ENCODE measurements around the gene BCL2L14.
"Not testable (repeated sequence)": the region's sequence is repeated elsewhere in the genome, so short reads cannot be mapped to it uniquely, and the experiment has no call there.

Gene BCL2L14

DNA sequence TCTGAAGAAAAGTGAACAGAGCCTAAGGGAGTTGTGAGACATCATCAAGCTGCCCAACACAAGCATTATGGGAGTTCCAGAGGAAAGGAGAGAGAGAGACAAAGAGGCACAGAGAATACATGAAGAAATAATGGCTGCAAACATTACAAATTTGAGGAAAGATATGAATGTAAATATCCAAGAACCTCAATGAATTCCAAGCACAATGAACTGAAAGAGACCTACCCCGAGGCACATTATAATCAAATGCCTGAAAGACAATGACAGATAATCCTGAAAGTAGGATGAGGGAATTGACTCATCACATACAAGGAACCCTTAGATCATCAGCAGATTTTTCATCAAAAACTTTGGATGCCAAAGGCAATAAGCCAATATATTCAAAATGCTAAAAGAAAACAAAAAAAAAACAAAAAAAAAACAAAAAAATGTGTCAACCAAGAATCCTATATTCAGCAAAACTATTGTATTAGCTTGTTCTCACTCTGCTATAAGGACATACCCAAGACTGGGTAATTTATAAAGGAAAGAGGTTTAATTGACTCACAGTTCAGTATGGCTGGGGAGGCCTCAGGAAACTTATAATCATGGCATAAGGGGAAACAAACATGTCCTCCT lies 37.8 kb downstream of the BCL2L14 start:
- DNase-seq (ENCODE audit: low spot score), result no peak

DNA sequence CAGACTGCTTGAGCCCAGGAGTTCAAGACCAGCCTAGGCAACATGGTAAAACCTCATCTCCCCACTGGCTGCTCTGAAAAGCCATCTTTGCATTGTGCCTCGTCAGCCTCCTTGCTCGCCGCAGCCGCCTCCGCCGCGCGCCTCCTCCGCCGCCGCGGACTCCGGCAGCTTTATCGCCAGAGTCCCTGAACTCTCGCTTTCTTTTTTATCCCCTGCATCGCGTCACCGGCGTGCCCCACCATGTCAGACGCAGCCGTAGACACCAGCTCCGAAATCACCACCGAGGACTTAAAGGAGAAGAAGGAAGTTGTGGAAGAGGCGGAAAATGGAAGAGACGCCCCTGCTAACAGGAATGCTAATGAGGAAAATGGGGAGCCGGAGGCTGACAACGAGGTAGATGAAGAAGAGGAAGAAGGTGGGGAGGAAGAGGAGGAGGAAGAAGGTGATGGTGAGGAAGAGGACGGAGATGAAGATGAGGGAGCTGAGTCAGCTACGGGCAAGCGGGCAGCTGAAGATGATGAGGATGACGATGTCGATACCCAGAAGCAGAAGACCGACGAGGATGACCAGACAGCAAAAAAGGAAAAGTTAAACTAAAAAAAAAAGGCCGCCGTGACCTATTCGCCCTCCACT lies 40.3 kb downstream of the BCL2L14 start:
- DNase-seq (ENCODE audit: low spot score), result not testable (repeated sequence)

DNA sequence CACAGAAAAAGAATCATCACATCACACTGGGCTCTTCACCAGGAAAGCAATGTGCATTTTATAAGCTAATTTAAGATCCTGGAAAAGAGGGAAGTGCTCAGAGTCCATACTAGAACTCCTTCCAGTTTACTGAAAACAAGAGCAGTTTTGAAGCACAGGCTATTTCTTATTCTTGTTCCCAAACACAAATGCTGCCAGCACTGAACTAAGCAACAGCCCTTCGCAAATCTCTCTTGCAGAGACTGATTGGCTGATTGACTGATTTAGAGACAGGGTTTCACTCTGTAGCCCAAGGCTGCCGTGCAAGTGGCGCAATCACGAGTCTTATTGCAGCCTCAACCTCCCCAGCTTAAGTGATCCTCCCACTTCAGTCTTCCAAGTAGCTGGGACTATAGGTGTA lies 44.8 kb downstream of the BCL2L14 start:
- DNase-seq (ENCODE audit: low spot score), result no peak

DNA sequence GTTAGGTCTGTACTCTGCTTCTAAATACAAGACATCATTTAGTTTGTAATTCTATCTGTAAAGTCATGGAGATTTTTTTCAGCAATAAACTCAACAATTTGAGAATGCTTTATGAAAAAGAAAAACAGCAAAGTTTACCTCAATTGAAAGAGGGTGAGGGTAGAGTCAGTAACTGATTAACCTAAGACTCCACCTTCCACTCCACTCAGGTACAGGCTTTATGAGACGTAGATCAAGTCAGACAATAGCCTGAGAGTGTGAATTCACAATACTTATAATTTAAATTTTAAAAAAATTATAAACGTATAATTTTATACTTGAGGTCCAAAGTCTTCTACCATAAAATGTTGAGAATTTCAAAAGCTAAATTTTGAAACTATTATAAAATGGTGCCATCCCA lies 45.9 kb downstream of the BCL2L14 start:
- DNase-seq (ENCODE audit: low spot score), result no peak

DNA sequence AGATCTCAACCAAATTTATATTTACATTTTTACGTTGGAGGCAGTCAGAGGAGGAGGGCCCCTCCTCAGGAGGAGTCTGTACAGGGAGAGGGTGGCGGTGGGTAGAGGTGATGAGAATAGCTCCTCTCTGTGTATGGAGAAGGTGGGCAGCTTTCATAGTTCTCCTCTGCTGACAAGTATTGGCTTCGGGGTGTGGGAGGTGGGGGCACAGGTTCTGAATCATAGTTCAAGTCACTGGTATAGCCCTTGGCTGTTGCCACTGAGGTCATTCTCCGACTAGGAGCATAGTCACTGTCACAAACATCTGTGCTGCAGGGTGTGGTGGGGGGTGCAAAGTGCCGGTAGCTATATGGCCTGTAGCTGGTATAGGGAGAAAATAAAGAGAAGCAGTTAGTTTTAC lies 50.3 kb downstream of the BCL2L14 start:
- DNase-seq (ENCODE audit: low spot score), result no peak

DNA sequence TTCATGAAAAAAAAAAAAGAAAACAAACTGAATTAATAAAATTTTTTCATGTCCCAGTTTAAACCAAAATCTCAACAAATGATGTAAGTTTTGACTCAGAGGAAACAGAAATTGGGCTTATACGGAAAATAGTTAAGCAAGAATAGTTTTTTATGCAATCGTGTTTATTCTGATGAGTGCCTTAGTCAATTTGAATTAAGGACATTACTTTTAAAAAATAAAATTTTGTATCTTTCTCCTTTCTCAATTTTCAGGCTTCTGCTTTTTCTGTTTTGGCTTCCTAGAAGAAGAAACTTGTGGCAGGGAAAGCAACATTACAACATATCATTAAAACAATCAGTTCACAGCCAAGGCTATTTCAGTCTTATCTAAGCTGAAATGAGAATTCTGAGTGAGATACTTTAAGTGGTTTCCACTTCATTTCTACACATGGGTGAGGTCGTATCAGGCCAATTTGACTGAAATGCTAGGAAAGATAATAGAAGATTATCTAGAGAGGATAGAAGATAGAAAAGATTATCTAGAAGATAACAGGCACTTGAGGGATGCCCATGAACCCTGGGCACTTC lies 52.4 kb downstream of the BCL2L14 start:
- DNase-seq (ENCODE audit: low spot score), result no peak

DNA sequence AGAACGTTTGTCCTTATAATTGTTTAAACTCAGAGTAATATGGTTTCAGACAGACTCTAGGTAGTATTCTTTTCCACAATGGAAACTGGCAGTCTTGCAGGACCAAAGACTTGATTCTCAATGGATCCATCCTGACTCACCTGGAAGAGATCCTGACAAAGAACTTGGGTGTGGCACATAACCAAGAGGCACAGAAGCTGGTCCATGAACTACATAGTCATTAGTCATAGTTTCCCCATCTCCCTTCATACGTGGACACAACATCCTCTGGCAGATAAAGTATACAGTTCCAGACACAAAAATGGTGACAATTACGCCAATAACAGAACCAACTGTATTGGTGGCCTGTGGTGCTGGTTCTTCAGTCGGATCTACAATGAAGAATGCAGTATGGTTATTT lies 55.8 kb downstream of the BCL2L14 start:
- no peak for DNase-seq (ENCODE audit: low spot score)

DNA sequence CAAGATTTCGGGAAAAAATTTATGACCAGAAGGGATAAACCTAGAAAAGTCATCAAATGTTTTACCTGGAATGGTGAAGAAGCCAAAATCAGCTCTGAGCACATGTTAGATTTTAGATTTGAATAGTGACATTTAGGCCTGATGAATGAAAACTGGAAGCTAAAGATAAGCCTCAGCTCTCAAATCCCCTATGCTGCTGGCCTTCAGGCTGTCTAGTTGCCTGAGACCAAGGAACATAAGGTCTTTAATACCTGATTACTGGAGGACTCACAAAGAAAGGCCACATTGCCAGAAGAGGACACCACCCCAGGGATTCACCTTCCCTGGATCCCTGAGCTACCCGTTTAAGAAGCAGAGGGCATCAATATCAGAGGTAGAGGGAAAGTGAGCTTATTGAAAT lies 56.6 kb downstream of the BCL2L14 start:
- no peak for DNase-seq (ENCODE audit: low spot score)

DNA sequence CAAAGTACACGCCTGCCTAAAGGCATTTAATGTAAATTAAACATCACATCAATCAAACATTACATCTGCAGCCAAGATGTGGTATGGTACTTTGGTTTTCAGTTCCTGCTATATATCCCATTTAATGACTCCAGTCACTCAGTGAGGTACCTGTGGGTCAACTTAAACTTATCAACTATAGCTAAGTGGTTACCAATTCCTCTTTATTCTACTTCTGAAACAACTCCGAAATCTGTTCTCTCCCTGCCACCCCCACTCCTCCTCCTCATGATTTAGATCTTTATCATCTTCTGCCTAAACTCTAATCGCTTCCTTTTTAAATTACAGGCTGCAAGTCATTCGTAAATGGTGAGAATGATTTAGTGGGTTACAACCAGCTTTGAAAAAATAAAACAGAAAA lies 57.9 kb downstream of the BCL2L14 start:
- DNase-seq (ENCODE audit: low spot score), result no peak

DNA sequence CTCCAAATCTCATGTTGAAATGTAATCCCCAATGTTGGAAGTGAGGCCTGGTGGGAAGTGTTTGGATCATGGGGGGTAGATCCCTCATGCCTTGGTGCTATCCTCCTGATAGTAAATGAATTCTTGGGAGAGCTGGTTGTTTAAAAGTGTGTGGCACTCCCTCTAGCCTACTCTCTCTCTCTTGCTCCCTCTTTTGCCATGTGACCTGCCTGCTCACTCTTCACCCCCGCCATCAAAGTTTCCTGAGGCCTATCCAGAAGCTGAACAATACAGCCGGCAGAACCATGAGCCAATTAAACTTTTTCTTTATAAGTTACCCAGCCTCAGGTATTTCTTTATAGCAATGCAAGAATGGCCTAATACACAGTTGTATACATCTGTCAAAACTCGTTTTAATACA lies 62.5 kb downstream of the BCL2L14 start:
- no peak for DNase-seq (ENCODE audit: low spot score)

DNA sequence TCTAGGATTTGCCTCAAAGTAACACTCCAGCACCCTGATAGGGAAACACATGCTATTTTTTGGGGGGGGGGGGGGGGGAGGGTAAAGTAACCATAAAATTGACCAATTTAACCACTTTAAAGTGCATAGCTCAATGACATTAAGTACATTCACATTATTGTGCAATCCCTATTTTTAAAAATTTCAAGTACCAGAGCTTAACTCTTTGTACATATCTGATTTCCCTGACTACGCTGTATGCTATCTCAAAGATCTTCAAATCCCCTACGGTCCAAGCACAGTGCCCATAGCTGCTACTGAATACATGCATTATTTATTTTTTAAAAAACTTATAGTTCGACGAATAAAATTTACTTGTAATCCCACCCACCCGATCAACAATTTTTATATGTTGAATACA lies 63.0 kb downstream of the BCL2L14 start:
- no peak for DNase-seq (ENCODE audit: low spot score)

DNA sequence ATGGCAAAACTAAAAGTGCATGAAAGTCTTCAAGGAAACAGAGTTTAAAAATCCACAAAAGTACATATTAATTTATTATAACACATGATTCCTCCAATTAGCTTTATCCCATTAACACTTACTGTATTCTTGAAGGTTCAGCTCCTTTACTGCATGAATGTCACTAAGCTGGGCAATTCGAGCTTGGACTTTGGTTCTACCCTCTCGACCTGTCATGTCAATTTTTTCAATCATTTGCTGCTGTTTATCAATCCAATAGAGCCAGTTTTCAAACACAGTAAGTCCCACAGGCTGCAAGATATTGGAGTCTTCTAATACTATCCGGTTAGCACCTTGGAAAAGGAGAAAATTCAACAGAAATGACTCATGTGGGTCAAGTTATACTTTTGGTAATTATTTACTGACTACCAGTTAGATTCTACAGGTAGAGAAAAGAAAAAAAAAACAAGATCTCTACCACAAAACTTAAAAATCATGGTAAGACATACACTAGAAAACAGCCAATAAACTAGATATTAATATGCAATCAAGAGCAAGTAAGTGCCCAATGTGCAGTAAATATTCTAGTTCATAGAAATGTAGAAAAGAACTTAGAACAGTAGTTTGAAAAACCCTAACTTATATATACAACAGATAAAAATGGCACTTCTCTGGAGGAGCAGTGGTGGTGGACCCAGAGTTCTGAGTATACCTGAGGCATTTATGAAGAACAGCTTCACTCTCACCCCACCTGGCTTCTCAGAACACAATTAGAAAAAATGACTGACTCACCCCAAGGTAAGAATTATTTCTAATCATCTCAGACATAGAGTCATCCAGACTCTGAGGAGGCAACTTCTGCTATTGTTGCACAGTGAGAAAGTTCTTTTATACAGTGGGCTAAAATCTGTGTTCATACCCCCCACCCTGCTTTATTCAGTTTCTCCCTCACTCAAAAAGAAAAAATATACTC lies 67.7 kb downstream of the BCL2L14 start:
- no peak for DNase-seq (ENCODE audit: low spot score)

DNA sequence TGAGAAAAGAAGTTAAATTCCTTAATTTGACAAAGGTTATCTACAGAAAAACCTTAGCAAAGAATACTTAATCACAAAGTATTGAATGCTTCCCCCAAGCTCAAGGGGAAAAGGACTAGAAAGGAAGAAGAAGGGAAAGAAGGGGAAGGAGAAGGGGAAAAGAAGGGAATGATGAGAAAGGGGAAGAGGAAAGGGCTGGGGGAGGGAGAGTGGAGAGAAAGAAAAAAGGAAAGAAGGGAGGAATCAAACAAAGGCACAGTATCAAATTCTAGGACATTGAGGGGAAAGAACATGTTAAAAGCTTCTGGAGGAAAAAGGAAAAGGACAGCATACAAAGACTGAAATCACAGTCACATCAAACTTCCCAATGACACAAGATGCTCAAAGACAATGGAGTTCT lies 70.3 kb downstream of the BCL2L14 start:
- no peak for DNase-seq (ENCODE audit: low spot score)

DNA sequence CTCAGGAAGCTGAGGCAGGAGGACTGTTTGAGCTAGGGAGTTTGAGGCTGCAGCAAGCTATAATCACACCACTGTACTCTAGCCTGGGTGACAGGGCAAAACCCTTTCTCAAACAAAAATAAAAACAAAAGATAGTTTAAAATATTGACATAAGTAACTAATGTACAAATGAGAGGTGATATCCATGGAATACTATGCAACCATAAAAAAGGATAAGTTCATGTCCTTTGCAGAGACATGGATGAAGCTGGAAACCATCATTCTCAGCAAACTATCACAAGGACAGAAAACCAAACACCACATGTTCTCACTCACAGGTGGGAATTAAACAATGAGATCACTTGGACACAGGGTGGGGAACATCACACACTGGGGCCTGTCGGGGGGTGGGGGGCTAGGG lies 73.8 kb downstream of the BCL2L14 start:
- DNase-seq (ENCODE audit: low spot score), result not testable (repeated sequence)

DNA sequence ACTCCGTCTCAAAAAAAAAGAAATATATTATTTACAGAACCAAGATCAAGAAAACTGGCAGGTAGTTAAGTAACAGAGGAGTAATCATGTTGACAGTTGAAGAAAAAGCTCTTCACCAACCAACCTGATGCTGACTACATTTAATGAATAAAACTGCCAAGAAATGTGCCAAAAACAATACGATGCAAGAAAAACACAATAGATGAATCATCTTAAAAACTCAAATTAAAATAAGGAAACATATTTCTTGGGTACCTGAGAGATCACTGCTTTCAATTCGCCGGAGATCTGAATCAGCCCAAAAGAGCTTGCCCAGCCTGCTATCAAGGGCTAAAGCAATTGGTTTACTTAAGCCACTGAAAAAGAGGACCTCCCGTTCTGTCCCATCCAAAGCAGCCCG lies 76.4 kb downstream of the BCL2L14 start:
- no peak for DNase-seq (ENCODE audit: low spot score)

All from CD4-positive, alpha-beta T cell treated with Interleukin-6 at 100 ng/mL for 8 hours (primary cell).